ENCODE results near the gene ADGRL3.

DNA sequence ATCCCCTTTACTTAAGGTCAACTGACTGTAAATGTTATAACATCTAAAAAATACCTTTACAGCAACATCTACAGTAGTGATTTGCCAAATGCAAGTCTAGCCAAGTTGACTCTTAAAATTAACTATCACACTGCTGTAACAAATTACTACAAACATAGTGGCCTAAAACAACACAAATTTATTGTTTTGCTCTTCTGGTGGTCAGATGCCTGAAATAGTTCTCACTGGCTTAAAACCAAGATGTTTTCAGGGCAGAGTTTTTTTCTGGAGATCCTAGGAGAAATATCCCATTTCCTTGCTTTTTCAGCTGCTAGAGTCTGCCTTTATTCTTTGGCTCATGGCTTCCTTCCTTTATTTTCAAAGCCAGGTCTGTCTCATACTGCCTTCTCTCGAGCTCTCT is 120.5 kb downstream of the ADGRL3 start:
- TF ChIP-seq EP300 (IDR thresholded peaks at IDR 0.05) (no peak), POLR2AphosphoS5 (IDR thresholded peaks at IDR 0.05) (no peak)

Measured in suprapubic skin (tissue), 4 donors.